Activated naive CD8-positive, alpha-beta T cell treated with anti-CD3 and anti-CD28 coated beads, Interleukin-2, amount 50 U/mL, for 16 hours (primary cell): Measurements from ENCODE around the gene ZSCAN1.

Experiments
- DNase-seq: peaks from one replicate; pipeline ENCODE4 v3.0.0-alpha.2; 2020; ENCODE audit warnings: low read depth, low spot score

ZSCAN1 gene

GRCh38 chr19:58040751-58041525 lies 7.1 kb downstream of the ZSCAN1 start:
- no peak for DNase-seq

DNA sequence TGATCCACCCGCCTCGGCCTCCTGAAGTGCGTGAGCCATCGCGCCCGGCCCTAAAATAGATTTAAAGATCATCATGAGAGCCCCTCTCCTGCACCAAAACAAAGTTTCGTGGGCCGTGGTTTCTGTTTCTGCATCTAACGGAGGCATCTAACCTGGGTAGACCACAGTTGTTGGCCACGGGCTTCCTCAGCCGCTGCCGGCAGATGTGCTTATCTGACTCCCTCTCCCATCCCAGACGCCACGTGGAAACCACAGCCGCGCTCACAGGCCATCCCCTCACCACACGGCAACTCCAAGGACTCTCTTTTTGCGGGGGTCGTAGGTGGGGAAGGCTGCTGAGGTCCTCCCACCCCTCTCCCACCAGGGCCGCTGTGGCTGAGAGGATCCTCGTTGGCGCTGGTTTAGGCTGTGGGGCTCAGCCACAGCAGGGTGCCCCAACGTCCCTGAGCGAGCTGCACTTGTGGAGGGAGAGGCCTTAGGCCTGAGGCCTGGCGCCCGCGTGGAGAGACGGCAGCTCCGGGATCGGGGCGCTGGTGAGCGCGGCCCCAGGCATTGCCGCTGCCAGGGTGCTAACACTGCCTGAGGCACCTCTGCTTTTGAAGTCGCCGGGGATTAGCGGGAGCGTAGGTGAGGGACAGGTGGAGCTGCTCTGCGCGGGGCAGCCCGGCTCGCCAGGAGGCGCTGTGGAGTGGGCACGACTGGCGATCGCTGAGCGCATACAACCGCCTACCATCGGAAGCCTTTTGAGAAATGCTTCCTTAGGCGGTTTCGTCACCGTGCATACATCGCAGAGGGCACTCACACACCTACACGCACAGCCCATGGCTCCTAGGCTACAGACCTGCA lies 8.9 kb downstream of the ZSCAN1 start:
- DNase-seq, result no peak

- no peak for DNase-seq
Observed at GRCh38 chr19:58044391-58044790, 10.6 kb downstream of the ZSCAN1 start.

DNA sequence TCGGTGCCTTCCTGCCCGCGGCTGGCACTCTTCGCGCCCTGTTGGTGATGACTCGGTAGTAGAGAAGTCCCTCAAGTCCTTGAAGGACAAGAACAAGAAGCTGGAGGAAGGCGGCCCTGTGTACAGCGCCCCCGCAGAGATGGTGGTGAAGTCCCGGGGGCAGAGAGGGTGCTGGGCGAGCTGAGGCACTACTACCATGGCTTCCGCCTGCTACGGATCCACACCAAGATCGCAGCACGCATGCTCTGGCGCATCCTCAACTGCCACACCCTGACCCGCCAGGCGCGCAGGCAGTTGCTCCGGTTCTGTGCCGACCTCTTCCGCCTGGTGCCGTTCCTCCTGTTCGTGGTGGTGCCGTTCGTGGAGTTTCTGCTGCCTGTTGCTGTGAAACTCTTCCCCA lies 11.1 kb downstream of the ZSCAN1 start:
- DNase-seq, result no peak

GRCh38 chr19:58045411-58046050 lies 11.7 kb downstream of the ZSCAN1 start:
- no peak for DNase-seq

DNA sequence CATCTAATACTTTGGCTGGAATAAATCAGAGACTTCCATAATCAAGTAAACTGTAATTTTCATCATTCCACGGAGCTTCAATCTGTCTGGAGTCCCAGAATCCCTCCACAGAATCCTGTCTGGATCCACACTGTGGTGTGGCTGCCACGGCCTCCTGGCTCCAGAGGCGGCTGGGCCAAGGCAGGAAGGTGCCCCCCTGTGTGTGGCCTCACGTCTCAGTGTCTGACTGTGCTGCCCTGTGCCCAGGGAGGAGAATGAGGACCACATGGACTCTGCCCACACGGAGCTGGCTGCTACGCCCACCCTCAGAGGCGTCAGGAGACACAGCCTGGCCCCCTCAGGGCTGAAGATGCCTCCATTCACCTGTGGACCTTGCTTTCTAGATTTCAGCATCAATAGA lies 13.0 kb downstream of the ZSCAN1 start:
- DNase-seq, result no peak

GRCh38 chr19:58047672-58048071 lies 13.8 kb downstream of the ZSCAN1 start:
- no peak for DNase-seq

GRCh38 chr19:58052256-58052655 lies 18.4 kb downstream of the ZSCAN1 start:
- DNase-seq, result no peak

GRCh38 chr19:58053480-58054156 lies 19.8 kb downstream of the ZSCAN1 start:
- no peak for DNase-seq

DNA sequence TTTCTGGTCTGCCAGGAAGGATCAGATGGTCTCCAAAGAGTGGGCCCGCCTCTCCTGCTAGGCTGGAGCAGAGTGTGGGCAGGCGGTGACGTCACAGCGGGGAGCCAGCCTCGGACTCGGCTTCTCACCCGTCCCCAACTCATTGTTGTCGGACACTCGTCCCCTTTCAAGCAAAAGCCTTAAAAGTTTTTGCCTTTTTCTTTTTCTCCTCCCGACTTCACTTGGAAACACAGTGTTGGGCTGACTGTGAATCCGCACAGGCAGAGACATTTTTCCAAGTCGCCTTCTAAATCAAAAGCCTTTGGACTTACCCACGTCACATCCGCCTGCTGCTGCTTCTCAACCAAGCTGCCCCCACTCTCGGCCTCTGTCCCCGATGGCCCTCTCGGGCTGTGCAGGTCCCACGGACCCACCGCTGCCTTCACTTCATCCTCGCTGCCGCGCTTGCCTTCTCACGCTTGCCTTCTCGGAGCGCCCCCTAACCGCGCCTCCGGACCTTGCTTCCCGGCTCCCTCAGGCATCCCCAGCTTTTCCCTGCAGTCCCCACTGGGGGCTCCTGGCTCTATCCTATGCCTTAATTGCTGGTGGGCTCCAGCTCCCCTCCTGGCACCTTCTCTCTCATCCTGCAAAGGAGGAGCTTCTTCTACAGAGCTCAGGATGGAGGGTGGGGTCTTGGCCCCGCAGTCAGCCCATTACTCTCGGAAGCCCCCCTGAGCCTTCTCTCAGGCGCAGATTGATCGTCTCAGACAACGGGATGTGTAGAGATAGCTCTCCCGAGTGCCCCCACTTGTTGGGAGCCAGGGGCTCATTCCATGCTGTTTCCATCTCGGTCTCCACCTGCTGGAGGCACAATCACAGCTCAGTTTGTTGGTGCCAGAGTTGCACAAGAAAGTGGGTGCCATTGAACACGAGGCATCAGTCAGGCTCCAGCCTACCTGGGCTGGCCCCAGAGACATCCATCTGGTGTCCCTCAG lies 21.4 kb downstream of the ZSCAN1 start:
- no peak for DNase-seq

- no peak for DNase-seq
Observed at GRCh38 chr19:58056261-58056660, 22.4 kb downstream of the ZSCAN1 start.

GRCh38 chr19:58056861-58057260 lies 23.0 kb downstream of the ZSCAN1 start:
- no peak for DNase-seq

- no peak for DNase-seq
Observed at GRCh38 chr19:58058467-58058866, 24.6 kb downstream of the ZSCAN1 start.

DNA sequence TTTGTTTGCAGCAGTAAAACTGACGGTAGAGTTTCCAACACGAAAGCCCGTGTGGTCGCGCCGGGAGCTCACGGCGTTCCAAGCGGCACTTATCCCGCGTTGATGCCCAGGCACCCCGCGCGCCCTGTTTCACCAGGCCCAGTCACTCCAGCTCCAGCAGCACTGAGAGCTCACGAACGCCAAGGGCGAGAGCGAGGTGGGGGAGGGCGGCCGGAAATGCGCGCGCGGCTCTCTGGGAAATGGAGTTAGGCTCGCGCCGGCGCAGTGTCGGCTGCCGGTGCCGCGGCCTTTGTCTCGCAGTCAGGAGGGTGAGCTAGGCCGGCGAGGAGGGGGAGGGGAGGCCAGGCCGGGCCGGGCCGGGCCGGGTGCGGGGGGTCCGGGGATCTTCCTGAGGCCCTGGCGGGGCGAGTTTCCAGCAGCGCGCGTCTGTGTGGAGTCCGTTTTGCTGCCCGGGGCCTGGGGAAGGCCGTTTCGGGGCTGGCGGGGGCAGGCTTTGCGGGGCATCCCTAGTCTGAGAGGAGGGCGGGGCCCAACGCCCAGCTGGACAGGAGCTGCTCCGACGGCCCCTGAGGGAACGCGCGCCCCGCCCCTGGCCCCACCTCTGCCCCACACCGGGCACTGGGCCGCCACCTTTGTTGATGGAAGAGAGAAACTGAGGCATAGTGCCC lies 25.3 kb downstream of the ZSCAN1 start, which contains the start of gene ZNF135:
TSS of gene ZNF135 (plus strand) at position 280 of the 668 bp plus-strand sequence. CDS start 721 bp downstream, outside the sequence.
- peak; percentile 47 for DNase-seq

- no peak for DNase-seq
Observed at GRCh38 chr19:58059671-58060078, 25.9 kb downstream of the ZSCAN1 start.

- DNase-seq, result no peak
Observed at GRCh38 chr19:58060231-58060630, 26.4 kb downstream of the ZSCAN1 start.

GRCh38 chr19:58063712-58064111 lies 29.9 kb downstream of the ZSCAN1 start:
- no peak for DNase-seq

- no peak for DNase-seq
Observed at GRCh38 chr19:58067240-58067912, 33.6 kb downstream of the ZSCAN1 start.

DNA sequence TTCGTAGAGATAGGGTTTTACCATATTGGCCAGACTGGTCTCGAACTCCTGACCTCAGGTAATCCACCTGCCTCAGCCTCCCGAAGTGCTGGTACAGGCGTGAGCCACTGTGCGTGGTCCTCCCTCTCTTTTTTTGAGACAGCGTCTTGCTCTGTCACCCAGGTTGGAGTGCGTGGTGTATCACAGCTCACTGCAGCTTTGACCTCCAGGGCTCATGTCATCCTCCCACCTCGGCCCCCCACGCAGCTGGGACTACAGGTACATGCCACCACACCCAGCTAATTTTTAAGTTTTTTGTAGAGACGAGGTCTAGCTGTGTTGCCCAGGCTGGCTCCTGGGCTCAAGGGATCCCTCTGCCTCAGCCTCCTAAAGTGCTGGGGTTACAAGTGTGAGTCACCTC lies 46.0 kb downstream of the ZSCAN1 start:
- DNase-seq, result no peak
